Stimulated activated CD4-positive, alpha-beta T cell treated with anti-CD3 and anti-CD28 coated beads, Interleukin-15, amount 100 ng/mL, for 48 hours (primary cell): ENCODE results near the gene PRR16.

Experiments used
- DNase-seq, 2 donors: peaks; one replicate each; pipeline ENCODE4 v3.0.0-alpha.2; 2020; ENCODE audit warnings: low read depth in 2 of 2

PRR16 gene

DNA sequence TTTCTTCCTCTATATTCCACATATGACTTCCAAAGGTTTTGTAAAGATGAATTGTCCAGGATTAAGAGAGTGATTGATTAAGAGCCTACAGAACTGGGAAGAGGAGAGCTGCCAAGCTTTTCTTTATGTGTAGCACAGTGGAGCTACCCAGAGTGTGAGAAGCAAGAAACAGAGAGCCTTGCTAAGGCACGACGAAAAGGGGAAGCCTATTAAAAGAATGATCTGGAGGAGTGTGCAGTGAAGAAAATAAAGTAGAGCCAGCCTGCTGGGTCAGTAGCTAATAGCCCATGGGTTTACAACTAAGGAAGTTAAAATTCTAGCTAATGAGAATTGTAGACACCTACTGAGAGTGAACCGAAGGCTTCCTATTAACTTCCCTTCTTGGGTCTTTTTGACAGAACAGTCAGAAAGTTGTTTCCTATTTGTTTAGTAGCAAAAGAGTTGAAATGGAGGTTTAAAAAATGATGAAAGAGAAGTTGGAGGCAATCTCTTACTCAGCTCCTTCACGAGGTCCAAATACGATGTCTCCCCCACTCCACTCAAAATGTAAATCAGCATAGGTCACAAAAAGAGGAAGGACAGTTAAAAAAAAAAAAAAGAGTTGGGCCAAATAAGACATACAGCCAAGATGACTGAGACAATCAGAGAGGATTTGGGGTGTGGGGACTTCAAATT, 957 bp upstream of the PRR16 start:
- DNase-seq: no peak

DNA sequence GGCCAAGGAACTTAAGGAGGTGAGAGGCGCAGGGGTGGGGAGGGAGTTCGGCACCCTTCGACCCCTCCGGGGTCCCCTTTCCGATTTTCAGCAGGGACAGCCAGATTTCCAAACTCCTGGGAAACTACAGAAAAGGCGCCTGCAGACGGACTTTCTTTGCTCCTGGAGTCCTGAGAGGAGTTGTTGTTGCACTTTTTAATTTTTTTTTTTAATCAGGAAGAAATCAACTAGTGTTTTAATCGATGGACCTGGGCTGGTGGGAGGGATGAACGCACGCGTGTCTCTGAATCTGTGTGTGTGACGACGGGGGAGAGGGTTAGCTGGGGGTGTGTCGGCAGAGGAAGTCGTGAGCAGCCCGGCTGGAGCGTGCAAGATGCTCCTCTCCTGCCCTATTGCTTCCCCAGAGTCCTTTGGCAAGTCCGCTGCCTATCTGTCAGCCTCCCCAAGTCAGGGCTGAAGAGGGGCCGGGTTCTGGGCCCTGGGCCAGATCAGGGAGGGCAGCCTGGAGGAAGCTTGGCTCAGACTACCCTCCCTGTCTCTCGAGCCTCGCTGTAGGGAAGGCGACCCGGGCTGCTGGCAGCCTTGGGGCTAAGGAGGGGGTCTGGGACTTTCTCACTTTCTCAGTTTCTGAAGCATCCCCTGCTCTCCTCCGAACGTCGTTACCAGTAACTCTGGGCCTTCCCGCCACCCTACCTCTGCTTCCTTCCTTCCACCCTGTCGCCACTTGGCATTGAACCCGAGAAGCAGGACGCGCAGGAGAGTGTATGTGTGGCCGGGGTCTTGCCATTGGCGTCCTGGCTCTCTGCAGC, 731 bp downstream of the PRR16 start:
- DNase-seq: no peak

DNA sequence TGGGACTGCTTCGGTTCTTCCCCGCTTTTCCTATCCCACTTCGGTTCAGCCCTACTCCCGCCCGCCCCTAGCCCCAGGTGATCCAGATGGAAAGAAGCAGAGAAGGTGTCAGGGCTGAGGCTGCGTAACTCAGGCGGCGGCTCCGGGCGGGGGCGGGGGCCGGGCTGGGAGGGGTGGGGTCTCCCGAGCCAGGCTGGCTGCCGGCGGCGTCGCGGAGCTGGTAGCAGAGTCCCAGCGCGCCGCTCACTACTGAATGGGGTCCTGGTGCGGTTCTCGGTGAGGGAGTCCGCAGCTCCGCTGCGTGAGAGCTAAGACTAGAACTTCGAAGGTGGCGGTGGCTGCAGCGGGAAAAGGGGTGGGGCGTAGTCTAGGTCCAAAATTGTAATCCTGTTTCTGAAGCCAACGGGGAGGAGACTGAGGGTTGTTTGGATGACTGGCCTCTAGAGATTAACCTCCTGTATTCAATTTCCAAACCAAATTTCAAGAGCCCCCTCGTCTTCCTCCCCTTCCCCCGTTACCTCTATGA, 1.4 kb downstream of the PRR16 start:
- no peak for DNase-seq

DNA sequence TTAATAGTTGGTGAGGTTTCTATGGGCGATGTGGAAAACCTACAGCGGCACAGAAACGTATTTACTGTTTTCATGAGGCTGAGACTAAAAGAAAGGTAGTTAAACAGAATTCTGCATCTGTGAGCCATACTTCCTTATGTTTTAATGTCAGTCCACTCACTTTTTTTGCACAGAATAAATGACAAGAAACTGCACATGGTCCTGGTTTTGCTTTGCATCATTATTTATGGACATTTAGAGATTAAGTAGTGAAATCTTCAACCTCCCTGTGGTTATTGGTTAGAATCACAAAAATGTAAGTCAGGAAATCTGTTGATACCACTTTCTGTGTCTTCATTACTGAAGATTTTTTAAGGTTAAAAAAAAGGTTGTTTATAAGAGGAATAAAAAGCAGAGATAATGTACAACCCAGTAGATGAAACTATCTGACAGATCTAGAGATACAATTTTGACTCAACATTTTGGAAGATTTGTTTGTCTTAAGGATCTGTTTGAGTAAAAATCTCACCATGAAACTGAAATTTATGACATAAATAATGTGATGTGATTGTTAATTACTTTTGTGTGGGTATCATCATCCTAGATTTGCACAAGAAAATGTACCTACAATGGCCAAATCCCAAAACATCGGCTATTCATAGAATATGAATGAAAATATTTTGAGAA, 2.4 kb downstream of the PRR16 start:
- no peak for DNase-seq

DNA sequence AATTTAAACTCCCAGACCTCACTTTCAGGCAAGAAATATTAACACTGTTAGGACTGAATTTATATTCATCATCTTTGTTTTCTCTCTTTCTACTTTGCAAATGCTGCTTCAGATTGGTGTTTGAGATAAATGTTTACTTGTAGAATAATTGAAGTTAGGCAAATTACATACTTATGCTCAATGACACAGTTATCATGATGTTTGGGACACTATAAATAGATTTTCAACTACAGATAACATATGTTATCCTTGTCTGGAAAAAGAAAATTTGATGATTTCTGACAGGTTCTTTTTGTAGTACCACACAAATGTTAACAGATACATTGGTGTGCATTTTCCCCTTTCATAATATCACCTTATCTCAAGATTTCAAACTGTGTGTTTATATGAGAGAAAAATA, 7.9 kb downstream of the PRR16 start:
- DNase-seq: no peak

DNA sequence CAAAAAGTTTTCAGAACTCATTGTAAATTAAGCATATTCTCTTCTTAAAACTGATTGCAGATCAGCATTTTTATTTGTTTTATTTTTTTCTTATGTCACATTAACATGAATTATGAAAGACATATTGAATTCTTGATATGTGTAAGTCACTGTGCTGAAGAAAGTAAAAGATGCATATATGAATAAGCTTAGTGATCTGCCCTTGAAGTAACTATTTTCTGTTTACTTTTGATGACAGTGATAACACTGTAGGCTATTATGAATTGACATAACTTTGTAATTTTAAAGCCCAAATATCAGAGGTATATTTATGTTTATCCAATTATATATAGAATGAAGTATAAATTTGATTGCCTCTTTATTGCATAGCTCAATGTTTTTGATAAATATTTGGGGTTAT, 8.8 kb downstream of the PRR16 start:
- no peak for DNase-seq

DNA sequence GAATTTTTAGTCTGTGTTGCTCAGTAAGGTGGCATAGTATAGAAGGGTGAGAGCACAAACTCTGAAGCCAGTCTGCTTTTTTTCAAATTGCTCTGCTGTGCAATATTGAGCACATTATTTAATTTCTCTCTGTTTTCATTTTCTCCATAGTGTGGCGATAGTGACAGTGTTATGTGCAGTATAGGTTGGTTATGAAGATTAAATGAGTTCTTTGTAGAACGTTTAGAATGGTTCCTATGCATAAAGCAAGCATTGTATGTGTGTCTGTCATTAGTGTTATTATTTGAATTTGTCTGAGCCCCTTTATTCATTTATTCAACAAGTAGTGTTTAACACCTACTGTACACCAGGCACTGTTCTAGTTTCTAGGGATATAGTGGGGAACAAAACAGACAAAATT, 9.2 kb downstream of the PRR16 start:
- DNase-seq: no peak

DNA sequence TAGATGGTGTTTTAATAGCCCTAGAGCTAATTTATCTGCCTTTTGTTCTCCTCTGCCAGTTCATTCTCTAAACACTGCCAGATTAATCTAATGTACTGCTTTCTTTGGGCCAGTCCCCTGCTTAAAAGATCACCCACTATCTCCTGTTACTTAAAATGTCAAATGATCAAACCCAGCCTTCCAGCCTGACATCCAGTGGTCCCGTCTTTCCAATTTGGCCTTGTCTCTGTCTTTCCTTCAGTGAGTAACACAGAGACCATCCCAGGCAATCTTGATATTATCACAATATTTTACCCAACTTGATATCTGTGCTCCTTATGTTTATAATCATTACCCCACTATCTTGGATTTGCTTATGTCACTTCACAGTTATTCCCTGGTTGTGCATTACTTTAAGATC, 12.0 kb downstream of the PRR16 start:
- DNase-seq: no peak

DNA sequence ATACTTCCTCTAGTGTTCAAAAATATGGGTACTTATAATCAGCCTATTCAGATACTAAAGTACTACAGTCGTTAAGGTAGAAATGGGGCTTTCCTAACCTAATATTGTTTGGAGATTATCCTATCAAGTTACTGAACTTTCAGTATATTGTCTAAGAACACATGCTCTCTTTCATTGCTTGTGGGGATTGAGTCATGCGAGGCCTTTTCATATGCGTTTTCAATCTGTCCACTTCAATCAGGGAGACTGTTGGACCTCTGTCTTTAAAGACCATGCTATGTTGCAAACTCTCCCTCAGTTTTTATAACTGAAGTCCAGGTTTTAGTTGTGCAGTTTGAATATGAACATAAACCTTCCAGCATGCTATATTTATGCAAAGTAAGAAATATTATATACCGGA, 15.0 kb downstream of the PRR16 start:
- no peak for DNase-seq

DNA sequence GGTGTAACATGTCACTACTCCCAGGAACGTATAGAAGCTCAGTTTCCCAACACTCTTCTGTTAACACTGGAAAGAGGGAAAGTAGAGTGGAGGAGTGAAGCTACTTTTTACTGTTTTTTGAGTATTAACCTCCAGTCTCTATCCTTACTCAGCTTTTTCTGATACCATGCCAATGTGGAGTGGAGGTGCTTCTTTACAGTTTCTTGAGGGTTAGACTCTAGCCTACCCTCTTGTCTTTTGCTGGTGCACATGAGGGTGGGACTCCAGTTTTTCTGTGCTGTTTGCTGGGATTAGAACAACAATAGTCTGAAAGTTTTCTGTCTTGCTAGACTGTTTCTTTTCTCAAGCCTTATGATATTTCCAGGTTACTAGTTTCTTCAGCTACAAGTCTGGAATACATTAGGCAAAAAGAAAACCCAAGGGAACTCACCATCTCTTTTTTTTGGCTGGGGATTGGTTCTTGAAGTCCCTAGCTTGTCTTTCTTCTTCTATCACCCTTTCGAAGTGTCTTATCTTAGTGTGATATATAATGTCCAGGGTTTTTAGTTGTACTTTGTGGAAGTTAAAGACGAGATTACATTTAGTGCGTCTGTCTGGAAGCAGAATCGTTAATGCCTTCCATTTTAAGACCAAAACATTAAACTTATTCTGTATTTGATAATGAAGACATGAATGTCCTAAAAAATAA, 35.9 kb downstream of the PRR16 start:
- DNase-seq: no peak

DNA sequence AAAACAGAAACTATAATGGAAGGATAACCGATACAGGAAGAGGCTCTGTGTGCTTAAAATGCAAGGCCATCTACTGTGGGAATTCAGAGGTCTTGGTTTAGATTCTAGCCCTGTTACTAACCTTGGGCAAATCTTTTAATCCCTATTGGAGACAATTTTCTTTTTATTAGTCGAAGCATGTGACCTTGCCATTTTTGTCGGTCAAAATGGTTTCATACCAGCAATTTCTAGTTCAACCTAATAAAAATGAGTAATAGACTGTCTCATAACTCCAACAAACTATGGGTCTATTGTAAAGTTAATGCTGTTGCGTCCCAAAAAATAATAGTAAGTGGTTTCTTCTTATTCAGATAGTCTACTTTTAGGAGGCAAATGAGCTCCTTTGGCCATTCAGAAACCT, 38.4 kb downstream of the PRR16 start:
- DNase-seq: no peak

DNA sequence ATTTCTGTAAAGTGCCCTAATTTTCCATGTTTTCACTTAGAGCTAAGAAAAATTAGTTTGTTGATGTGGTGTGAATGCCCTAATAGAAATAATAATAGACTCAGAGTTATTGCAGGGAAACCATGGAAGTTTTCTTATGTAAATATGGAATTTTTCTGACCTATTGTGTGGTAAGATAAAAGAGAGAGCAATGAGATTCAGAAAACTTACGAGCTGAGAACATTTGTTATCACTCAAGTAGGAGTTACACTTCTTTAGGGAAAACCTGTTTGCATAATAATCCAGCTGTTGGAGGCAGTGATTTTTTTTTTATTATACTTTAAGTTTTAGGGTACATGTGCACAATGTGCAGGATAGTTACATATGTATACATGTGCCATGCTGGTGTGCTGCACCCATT, 39.2 kb downstream of the PRR16 start:
- no peak for DNase-seq

DNA sequence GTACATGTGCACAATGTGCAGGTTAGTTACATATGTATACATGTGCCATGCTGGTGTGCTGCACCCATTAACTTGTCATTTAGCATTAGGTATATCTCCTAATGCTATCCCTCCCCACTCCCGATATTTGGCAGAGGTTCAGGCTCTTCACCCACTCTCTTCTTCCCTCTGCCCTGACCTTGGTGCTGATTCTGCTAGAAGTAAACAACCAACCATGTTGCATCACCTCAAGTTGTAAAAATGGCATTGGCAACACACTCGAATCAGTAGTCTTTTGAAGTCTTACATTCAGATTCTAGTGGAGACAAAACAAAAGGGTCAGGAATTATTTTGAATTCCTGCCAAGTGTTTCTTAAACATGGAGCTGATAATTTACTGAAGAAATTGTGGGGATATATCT, 40.0 kb downstream of the PRR16 start:
- no peak for DNase-seq

DNA sequence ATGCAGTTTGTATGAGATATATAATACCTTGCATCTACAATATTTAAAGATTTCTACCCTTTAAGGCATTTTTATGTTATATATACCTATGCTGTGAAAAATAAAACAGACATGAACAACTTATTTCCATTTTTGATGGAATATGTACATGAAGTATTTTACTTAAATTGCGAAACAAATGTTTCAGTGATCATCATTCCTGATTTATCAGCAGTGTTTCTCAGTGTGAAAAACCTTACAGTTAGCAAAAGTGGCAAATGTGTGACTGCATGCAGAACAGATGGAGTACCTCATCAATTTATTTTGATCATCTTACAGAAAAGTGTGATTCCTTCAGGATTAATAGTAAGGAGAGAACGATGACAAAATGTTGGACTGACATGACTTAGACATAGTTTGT, 43.1 kb downstream of the PRR16 start:
- no peak for DNase-seq

DNA sequence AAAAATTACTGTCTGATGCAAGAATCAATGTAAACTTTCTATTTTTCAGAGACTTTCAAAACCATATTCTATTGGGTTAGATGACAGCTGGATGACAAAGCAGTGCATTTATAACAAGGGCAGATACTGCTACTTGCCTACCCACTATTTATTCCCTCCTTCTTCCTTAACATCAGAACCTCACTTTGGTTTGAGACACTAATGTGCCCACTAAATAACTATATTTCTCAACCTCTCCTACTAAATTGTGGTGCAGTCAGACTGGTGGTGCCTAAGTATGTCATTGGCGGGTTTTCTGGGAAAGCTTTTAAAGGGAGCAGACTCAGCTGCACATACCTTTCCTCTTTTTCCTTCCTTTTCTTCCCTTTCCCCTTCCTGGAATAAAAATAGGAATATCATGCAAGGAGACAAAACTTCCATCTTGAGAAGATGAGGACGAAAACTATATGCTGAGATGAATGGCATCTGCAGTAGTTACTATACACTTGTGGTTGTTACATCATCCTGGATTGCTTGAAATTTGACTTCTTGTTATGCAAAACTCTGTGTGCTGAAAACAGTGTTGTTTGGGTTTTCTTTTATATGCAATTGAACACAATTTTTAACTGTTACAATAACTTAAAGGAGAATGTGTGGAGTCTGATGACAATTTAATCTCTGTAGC, 43.8 kb downstream of the PRR16 start:
- DNase-seq: no peak

DNA sequence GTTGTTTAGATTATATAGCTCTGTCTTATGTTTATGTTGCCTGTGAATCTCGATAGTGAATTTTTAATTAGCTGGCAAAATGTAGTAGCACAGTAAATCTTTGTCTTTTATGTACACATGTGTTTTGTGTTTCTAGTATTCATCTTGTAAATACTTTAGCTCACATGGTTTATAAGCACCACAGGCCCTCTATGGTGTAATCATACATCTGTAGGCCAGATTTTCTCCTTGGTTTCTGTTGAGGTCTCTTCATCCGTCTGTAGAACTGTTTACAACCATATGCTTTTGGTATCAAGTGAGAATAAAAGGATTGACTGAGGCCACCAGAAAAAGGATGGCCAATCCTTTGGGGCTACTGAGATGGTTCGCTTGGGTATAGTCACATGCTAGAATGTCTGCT, 45.0 kb downstream of the PRR16 start:
- no peak for DNase-seq

DNA sequence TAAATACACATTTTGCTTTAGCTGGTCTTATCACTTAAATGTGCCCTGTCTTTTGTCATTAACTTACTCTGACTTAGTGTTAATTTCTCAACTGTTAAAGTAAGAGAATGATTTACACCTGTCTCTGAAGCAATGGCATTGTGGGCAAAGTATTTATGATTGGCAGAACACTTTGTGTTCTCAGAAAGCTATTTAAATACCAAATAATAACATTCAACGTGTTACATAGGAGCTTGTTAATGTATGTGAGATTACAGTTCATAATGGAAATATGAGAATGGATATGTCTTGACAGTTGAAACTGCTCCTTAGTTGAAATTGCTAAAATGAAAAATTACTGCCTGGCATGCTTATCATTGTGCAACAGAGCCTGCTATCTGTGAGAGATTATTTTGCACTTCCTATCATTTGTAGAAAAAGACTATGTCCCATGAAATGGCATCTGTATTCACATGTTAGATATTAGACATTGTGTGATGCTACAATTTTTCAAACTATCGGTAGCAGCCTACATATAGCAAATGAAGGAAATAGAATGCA, 46.1 kb downstream of the PRR16 start:
- no peak for DNase-seq

DNA sequence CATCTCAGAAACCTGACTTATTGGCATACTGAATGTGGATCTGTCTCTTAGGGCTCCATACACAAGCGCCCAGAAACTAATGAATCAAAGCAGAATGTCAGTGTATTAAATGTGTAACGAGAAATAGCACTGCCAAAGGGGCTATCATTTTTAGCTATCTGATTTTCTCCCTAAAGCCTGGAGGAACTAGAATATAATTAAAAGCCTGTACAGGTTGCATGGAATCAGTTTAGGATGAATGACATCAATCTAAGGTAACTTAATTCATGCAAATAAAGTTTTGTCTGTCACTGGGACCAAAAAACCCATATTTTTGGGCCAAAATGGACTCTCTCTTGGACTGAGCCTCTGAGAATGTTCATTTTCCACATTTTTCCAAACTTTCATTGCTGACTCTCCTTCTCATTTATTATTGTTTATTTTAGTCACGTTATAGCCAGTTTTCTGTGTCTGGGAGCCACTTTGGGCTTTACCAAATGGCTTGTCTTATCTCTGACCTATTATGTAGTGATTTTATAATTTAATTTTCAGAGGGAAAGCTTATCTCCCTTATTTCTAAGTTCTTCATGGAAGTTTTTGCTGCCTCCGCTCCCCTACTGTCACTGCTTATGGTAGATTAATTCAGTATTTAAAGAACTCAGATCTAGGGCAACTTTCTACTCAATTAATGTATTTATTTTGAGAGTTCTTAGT, 47.0 kb downstream of the PRR16 start:
- no peak for DNase-seq

DNA sequence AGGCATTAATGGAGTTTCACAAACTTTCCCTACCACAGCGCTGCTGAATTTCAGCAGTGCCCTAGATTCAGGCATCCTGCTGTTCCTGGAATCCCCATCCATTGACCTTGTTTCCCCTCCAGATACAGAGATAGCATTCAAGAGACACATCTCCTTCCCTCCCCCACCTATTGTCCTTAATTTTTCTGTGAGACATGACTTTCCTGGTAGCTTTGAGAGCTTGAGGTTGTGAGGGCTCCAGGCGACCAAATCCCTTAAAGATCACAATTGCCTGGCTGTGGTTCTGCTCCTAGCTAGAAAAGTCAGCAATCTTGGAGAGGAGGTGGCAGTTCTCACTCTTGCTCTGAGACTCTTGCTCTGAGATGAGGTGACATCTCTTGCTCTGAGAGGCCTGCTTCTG, 48.0 kb downstream of the PRR16 start:
- DNase-seq: no peak

DNA sequence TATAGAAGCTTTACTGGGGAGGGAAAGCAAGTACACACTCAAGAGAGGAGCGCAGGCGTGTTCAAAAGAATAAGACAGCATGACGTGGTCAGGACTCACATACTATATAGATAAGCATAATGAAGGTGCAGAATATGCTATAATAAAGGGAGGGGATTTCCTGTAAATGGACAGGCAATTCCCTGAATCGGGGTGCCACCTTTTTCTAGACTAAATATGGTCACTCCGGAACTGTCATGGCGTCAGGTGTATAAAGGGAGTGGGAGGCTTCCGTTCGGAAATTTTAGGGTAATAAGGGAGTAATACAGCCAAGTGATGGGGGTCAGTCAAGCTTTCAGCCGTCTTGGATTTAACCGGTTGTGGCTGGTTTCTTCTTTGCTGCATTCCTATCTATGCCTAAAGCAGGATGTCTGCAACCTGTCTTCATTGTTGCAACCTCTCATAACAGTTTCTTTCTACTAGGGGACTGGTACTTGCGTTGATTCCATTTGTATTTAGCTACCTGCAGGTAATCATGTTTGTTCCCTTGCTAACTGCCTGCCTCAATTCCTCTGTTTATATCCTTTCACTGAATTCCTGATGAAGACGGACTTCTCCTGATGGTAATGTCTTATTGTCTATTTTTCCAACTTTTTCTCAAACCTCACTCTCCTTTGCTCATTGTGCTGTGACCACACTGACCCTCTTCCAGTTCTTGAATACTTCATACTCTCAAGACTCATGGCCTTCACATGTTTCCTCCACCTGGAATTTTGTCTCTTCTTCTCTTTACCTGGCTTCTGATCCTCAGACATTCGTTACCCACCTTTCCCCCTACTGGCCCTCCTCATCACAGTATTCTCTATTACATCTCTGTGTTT, 48.9 kb downstream of the PRR16 start:
- no peak for DNase-seq
